Retinal pigment epithelial cell (primary cell): Measurements from ENCODE around the gene NRROS.

ENCODE experiments used
- DNase-seq: peaks from one replicate; pipeline ENCODE4 v3.0.0-alpha.2; 2010; ENCODE audit warnings: low read depth
- H3K4me3 ChIP-seq: 2 replicates; pipeline ENCODE4 v1.5.1; 2011; ENCODE audit warnings: mild to moderate bottlenecking, low read length, control low read depth, moderate library complexity
- CTCF ChIP-seq: conservative IDR thresholded peaks from 2 replicates; pipeline ENCODE4 v1.5.1; 2011; ENCODE audit warnings: low read depth, low read length, control low read depth, inconsistent platforms

NRROS gene

GRCh38 chr3:196659901-196660351, 20.4 kb downstream of the NRROS start:
- TF ChIP-seq CTCF: no peak
- DNase-seq: no peak
- H3K4me3 ChIP-seq: no peak overlapping the region

GRCh38 chr3:196660381-196661166, 21.1 kb downstream of the NRROS start:
- no peak for TF ChIP-seq CTCF
- H3K4me3 ChIP-seq: no peak overlapping the region
- DNase-seq: no peak

GRCh38 chr3:196661400-196661799, 21.9 kb downstream of the NRROS start:
- no peak overlapping the region for H3K4me3 ChIP-seq
- no peak for DNase-seq
- no peak for TF ChIP-seq CTCF

- no peak for TF ChIP-seq CTCF
- H3K4me3 ChIP-seq: no peak overlapping the region
- DNase-seq: no peak
These were observed 22.5 kb downstream of the NRROS start for GRCh38 chr3:196662033-196662432.

GRCh38 chr3:196662711-196663571, 23.4 kb downstream of the NRROS start:
- TF ChIP-seq CTCF: no peak
- H3K4me3 ChIP-seq: no peak overlapping the region
- no peak for DNase-seq

- TF ChIP-seq CTCF: no peak
- peak; percentile 59 for DNase-seq
These were observed 26.7 kb downstream of the NRROS start for GRCh38 chr3:196666001-196666867.

More at GRCh38 chr3:196666001-196666867, 26.7 kb downstream of the NRROS start:
- no peak overlapping the region for H3K4me3 ChIP-seq
